H1 (cell line): Measurements from ENCODE around the gene LRRC2. TPM values are rescaled to one million over a fixed set of nuclear protein-coding genes. Genes with fewer than 3 reads are reported as not detected.

Experiments used
- ATF2 ChIP-seq: IDR thresholded peaks from 2 replicates; pipeline ENCODE4 v1.6.1; 2012; ENCODE audit warnings: low read length, inconsistent platforms
- polyA plus RNA-seq, 7 experiments: library from polyadenylated mRNA; depleted of rRNA in 3 of 7; stranded (reverse) in 5 of 7; unstranded in 2 of 7; fragments of >200 nt in 5 of 7; fragments of 200-250 nt in 2 of 7; gene quantifications; 1 replicate in 5 of 7; 2 replicates in 1 of 7; 4 replicates in 1 of 7; pipeline versions ENCODE4 v1.2.1 to v1.2.3, GENCODE V29; 2011 to 2013; ENCODE audit warnings: missing spikeins in 2 of 7, mixed read lengths in 2 of 7
- total RNA-seq: library from RNA; stranded (reverse); fragmentation: NEBNext Ultra II Directional; extraction: Animal tissue kit (Norgen Biotek cat#: 25700); gene quantifications from 2 replicates; pipeline ENCODE4 v1.2.1, GENCODE V29; 2021

Gene LRRC2
- total and polyA plus RNA-seq, 2 of the 8 experiments (the other 6 are each of a cell fraction or from before 2014, with no cell fraction given): 1.4 to 6.4 TPM

GRCh38 chr3:46484911-46485778 lies 81.0 kb downstream of the LRRC2 start (continued):
- no peak for TF ChIP-seq ATF2
